OCI-LY7 (cell line): ENCODE data around the gene ZNF91. TPM values are rescaled to one million over a fixed set of nuclear protein-coding genes. Genes with fewer than 3 reads are reported as not detected.
"Not testable (repeated sequence)": the region's sequence is repeated elsewhere in the genome, so short reads cannot be mapped to it uniquely, and the experiment has no call there.

Experiments
- BruUV-seq: library from RNA; stranded (reverse); fragments of 400-500 nt; replicated peaks from 2 replicates; lab custom pipeline; 2021; lab: Mats Ljungman, UMichigan
- CTCF ChIA-PET: fragments of 300-600 bp; sonication (Branson Sonifier 250); formaldehyde crosslinking; loops from one replicate; lab custom pipeline; 2022; ENCODE audit warnings: antibody characterized with exemption; ENCODE audit not compliant: unreplicated experiment; lab: Charles Lee
- POLR2A ChIA-PET: fragments of 300-600 bp; sonication (Branson Sonifier 250); formaldehyde crosslinking; loops from one replicate; lab custom pipeline; 2022; ENCODE audit warnings: antibody characterized with exemption; lab: Charles Lee
- DNase-seq: peaks from one replicate; pipeline ENCODE4 v3.0.0-alpha.2; 2015; ENCODE audit warnings: low spot score
- H2AFZ ChIP-seq: fragments of 200-600 bp; sonication (generic), shearing (Covaris generic); 2 replicates; pipeline ENCODE4 v1.6.1; 2014; ENCODE audit warnings: mild to moderate bottlenecking, antibody characterized with exemption, low read length, moderate library complexity
- H3K27ac ChIP-seq: fragments of 200-600 bp; sonication (generic); 2 replicates; pipeline ENCODE4 v1.5.1; 2014; ENCODE audit warnings: mixed run types, low read depth, mild to moderate bottlenecking, moderate library complexity, low read length, inconsistent platforms; ENCODE audit not compliant: poor library complexity, severe bottlenecking
- H3K36me3 ChIP-seq: fragments of 200-600 bp; sonication (generic); 2 replicates; pipeline ENCODE4 v1.6.1; 2014; ENCODE audit warnings: mild to moderate bottlenecking, antibody characterized with exemption, low read length, moderate library complexity, mixed read lengths; ENCODE audit not compliant: insufficient read depth
- H3K4me1 ChIP-seq: fragments of 200-600 bp; sonication (generic); 2 replicates; pipeline ENCODE4 v1.5.1; 2014; ENCODE audit warnings: mild to moderate bottlenecking, low read length; ENCODE audit not compliant: insufficient read depth, poor library complexity, severe bottlenecking
- H3K4me2 ChIP-seq: fragments of 200-600 bp; sonication (generic); 2 replicates; pipeline ENCODE4 v1.6.1; 2014; ENCODE audit warnings: mild to moderate bottlenecking, low read length
- H3K4me3 ChIP-seq: fragments of 200-600 bp; sonication (generic); 2 replicates; pipeline ENCODE4 v1.5.1; 2014; ENCODE audit warnings: mild to moderate bottlenecking, low read depth, low read length; ENCODE audit not compliant: poor library complexity, severe bottlenecking
- H3K79me2 ChIP-seq: fragments of 200-600 bp; sonication (generic); 2 replicates; pipeline ENCODE4 v1.6.1; 2016; ENCODE audit warnings: low read depth, mild to moderate bottlenecking, low read length, moderate library complexity, mixed read lengths; ENCODE audit not compliant: insufficient read depth
- H3K9me2 ChIP-seq: fragments of 200-600 bp; sonication (generic); 2 replicates; pipeline ENCODE4 v1.6.1; 2016; ENCODE audit warnings: mild to moderate bottlenecking, low read length, mixed read lengths; ENCODE audit not compliant: insufficient read depth
- H3K9me3 ChIP-seq: fragments of 200-600 bp; sonication (generic); 2 replicates; pipeline ENCODE4 v1.6.1; 2014; ENCODE audit warnings: mild to moderate bottlenecking, mixed run types, low read length, mixed read lengths
- H4K20me1 ChIP-seq: fragments of 200-600 bp; sonication (generic); 2 replicates; pipeline ENCODE4 v1.6.1; 2014; ENCODE audit warnings: mild to moderate bottlenecking, antibody characterized with exemption, low read length, moderate library complexity, mixed read lengths; ENCODE audit not compliant: insufficient read depth
- CTCF ChIP-seq: fragments of 200-600 bp; sonication (generic); conservative IDR thresholded peaks from 2 replicates; pipeline ENCODE4 v1.5.1; 2014; ENCODE audit warnings: mild to moderate bottlenecking, antibody characterized with exemption, low read length, moderate library complexity, mixed read lengths
- EZH2phosphoT487 ChIP-seq: fragments of 200-600 bp; sonication (generic); IDR thresholded peaks from 2 replicates; pipeline ENCODE4 v1.6.1; 2018; ENCODE audit warnings: low read depth, borderline replicate concordance, mild to moderate bottlenecking, mixed run types, antibody characterized with exemption, low read length, moderate library complexity, mixed read lengths
- intact Hi-C: fragments of 100-400 bp; cut with micrococcal nuclease; formaldehyde crosslinking; loops from one replicate; pipeline ENCODE4 v1.10.0; 2022; ENCODE audit not compliant: unreplicated experiment
- total RNA-seq, 2 experiments: library from RNA; depleted of rRNA in 1 of 2; stranded (reverse); fragments of >200 nt in 1 of 2; shearing (Covaris generic) in 1 of 2; gene quantifications; 2 replicates each; pipeline ENCODE4 v1.2.3, GENCODE V29; 2014 to 2022

ZNF91 gene
- total RNA-seq, 2 experiments from 2014 or later, result 39.3 to 64.3 TPM

- Histone ChIP-seq H4K20me1 (no peaks in the 10 kb centered on the region), H3K79me2 (peaks cover 8% of the 10 kb centered on the region), H3K4me3 (no peak overlapping the region), H3K4me1 (peaks cover under 1% of the 10 kb centered on the region), H3K4me2 (no peak overlapping the region), H3K9me2 (no peaks in the 10 kb centered on the region), H3K36me3 (no peaks in the 10 kb centered on the region), H2AFZ (no peak overlapping the region), H3K27ac (no peak overlapping the region), H3K9me3 (no peaks in the 10 kb centered on the region)
- no TSS peak for BruUV-seq
- DNase-seq, result no peak
- ChIA-PET CTCF (no interaction called here), POLR2A (no interaction called here)
- TF ChIP-seq EZH2phosphoT487 (no peak), CTCF (no peak)
- intact Hi-C loops, result loop anchor here (10.0 kb wide), 2 partner anchors 125 to 285 kb away; partner anchors contain the start of gene ZNF675
Measured at GRCh38 chr19:23399443-23399842, 4.2 kb upstream of the ZNF91 start.

GRCh38 chr19:23395722-23396117 lies 449 bp upstream of the ZNF91 start:
- H2AFZ ChIP-seq, result peak overlapping the region; percentile 69

GRCh38 chr19:23394511-23394910 lies 760 bp downstream of the ZNF91 start:
- peaks cover 11% of the 10 kb centered on the region; the same call in 1 of the 2 replicates for H3K9me3 ChIP-seq
- H3K4me2 ChIP-seq, result peak overlapping the region; percentile 70
- ChIA-PET CTCF (interaction anchor here (1.0 kb wide), 1 partner anchor 276 kb away, joined by 3 read pairs; no protein-coding TSS in a partner anchor), POLR2A (interaction anchor here (0.6 to 1.5 kb wide), 5 partner anchors 10 to 364 kb away, joined by 3 to 5 read pairs (median 4); partner anchors contain the start of gene ZNF681)
- peak overlapping the region; percentile 92 for H3K4me3 ChIP-seq
- intact Hi-C loops, result loop anchor here (10.0 kb wide), 2 partner anchors 120 to 290 kb away; partner anchors contain the start of gene ZNF675
- H3K4me1 ChIP-seq, result peaks cover 14% of the 10 kb centered on the region
- peak overlapping the region; percentile 63 for H3K27ac ChIP-seq
- H4K20me1 ChIP-seq, result no peaks in the 10 kb centered on the region
- DNase-seq, result peak; percentile 27
- H3K9me2 ChIP-seq, result no peaks in the 10 kb centered on the region
- peak overlapping the region; percentile 62; the same call in 1 of the 2 replicates for H2AFZ ChIP-seq
- no peak for TF ChIP-seq EZH2phosphoT487
- peaks cover 55% of the 10 kb centered on the region for H3K79me2 ChIP-seq
- BruUV-seq, result no TSS peak
- H3K36me3 ChIP-seq, result peaks cover 45% of the 10 kb centered on the region

More at GRCh38 chr19:23395722-23396117, 449 bp upstream of the ZNF91 start:
- H4K20me1 ChIP-seq, H3K27ac ChIP-seq, H3K4me3 ChIP-seq, DNase-seq, H3K9me3 ChIP-seq, BruUV-seq, H3K9me2 ChIP-seq: not testable (repeated sequence)
- intact Hi-C loops, result loop anchor here (10.0 kb wide), 2 partner anchors 121 to 289 kb away; partner anchors contain the start of gene ZNF675
- Histone ChIP-seq H3K36me3 (peaks cover 35% of the 10 kb centered on the region), H3K79me2 (peaks cover 43% of the 10 kb centered on the region), H3K4me1 (peaks cover 14% of the 10 kb centered on the region), H3K4me2 (peak overlapping the region; percentile 22; the same call in 1 of the 2 replicates)
- POLR2A ChIA-PET, result interaction anchor here (0.6 to 1.5 kb wide), 7 partner anchors 14 to 422 kb away, joined by 3 to 8 read pairs (median 4); partner anchors contain the start of gene ZNF681
- CTCF ChIA-PET, result interaction anchor here (1.0 kb wide), 1 partner anchor 277 kb away, joined by 3 read pairs; no protein-coding TSS in a partner anchor
